ENCODE measurements around the gene HSD17B11.

The HSD17B11 gene

DNA sequence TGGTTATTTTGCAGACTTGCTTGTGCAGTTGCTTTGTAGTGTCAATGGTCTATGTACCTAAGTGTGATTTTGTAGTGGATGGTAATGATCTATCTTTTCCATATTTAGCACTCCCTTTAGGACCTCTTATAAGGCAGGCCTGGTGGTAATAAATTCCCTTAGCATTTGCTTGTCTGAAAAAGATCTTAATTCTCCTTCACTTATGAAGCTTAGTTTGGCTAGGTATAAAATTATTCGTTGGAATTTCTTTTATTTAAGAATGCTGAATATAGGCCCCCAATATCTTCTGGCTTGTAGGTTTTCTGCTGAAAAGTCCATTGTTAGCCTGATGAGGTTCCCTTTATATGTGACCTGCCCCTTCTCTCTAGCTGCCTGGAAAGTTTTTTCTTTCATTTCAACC is 57.7 kb downstream of the HSD17B11 start:
- Histone ChIP-seq H3K27ac (replicated peaks) (no peak overlapping the region), H3K4me3 (replicated peaks; ENCODE audit: insufficient read depth, low read length) (no peak overlapping the region), H3K27me3 (ENCODE audit: insufficient read depth, poor library complexity, severe bottlenecking) (no peaks in the 10 kb centered on the region)
- no peak for DNase-seq (ENCODE audit: low read depth in 1 of 2, low spot score in 1 of 2)
- TF ChIP-seq SPI1 (IDR thresholded peaks at IDR 0.05; ENCODE audit: borderline replicate concordance, low read depth): no peak

DNA sequence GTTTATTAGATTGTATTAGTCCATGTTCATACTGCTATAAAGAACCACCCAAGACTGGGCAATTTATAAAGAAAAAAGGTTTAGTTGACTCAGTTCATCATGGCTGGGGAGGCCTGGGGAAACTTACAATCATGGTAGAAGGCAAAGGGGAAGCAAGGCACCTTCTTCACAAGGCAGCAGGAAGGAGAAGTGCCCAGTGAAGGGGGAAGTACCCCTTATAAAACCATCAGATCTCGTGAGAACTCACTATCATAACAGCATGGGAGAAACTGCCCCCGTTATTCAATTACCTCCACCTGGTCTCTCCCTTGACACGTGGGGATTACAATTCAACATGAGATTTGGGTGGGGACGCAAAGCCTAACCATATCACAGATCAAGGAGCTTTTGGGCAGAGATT is 60.2 kb downstream of the HSD17B11 start:
- Histone ChIP-seq H3K27me3 (ENCODE audit: insufficient read depth, poor library complexity, severe bottlenecking) (no peaks in the 10 kb centered on the region), H3K4me3 (replicated peaks; ENCODE audit: insufficient read depth, low read length) (no peak overlapping the region), H3K27ac (replicated peaks) (0 out of 2 replicates have a peak overlapping the region, but pooled peaks have one; percentile 33)
- TF ChIP-seq POLR2AphosphoS5 (IDR thresholded peaks at IDR 0.05; ENCODE audit: low read depth) (peak; percentile 39; the same call in 1 of the 2 replicates), GABPA (IDR thresholded peaks at IDR 0.05; ENCODE audit: low read depth) (no peak), SPI1 (IDR thresholded peaks at IDR 0.05; ENCODE audit: borderline replicate concordance, low read depth) (peak; percentile 53; the same call in 1 of the 2 replicates)
- TF ChIP-seq, protein P1, sequence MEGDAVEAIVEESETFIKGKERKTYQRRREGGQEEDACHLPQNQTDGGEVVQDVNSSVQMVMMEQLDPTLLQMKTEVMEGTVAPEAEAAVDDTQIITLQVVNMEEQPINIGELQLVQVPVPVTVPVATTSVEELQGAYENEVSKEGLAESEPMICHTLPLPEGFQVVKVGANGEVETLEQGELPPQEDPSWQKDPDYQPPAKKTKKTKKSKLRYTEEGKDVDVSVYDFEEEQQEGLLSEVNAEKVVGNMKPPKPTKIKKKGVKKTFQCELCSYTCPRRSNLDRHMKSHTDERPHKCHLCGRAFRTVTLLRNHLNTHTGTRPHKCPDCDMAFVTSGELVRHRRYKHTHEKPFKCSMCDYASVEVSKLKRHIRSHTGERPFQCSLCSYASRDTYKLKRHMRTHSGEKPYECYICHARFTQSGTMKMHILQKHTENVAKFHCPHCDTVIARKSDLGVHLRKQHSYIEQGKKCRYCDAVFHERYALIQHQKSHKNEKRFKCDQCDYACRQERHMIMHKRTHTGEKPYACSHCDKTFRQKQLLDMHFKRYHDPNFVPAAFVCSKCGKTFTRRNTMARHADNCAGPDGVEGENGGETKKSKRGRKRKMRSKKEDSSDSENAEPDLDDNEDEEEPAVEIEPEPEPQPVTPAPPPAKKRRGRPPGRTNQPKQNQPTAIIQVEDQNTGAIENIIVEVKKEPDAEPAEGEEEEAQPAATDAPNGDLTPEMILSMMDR (IDR thresholded peaks at IDR 0.05; ENCODE audit: insufficient read depth, low read length): no peak
- TF ChIP-seq, protein P2, sequence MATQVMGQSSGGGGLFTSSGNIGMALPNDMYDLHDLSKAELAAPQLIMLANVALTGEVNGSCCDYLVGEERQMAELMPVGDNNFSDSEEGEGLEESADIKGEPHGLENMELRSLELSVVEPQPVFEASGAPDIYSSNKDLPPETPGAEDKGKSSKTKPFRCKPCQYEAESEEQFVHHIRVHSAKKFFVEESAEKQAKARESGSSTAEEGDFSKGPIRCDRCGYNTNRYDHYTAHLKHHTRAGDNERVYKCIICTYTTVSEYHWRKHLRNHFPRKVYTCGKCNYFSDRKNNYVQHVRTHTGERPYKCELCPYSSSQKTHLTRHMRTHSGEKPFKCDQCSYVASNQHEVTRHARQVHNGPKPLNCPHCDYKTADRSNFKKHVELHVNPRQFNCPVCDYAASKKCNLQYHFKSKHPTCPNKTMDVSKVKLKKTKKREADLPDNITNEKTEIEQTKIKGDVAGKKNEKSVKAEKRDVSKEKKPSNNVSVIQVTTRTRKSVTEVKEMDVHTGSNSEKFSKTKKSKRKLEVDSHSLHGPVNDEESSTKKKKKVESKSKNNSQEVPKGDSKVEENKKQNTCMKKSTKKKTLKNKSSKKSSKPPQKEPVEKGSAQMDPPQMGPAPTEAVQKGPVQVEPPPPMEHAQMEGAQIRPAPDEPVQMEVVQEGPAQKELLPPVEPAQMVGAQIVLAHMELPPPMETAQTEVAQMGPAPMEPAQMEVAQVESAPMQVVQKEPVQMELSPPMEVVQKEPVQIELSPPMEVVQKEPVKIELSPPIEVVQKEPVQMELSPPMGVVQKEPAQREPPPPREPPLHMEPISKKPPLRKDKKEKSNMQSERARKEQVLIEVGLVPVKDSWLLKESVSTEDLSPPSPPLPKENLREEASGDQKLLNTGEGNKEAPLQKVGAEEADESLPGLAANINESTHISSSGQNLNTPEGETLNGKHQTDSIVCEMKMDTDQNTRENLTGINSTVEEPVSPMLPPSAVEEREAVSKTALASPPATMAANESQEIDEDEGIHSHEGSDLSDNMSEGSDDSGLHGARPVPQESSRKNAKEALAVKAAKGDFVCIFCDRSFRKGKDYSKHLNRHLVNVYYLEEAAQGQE (IDR thresholded peaks at IDR 0.05; ENCODE audit: insufficient replicate concordance, low read depth): no peak
- peak in 1 of 2 experiments; percentile 52 for DNase-seq (ENCODE audit: low read depth in 1 of 2, low spot score in 1 of 2)

DNA sequence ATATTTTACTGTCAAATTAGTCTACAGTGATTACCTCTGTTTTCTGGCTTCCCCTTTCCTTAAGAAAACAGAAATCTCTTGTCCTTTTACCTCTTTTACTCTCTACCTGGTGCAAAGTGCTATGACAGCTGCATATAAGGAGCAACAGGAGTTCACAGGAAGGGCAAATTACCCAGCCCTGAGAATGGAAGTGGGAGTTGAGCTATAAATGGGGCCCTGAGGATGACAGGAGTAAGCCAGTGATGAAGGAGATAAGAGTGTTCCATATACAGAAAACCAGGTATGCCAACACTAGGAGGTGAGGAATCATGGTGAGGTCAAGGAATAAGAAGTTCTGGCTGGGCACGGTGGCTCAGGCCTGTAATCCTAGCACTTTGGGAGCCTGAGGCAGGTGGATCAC is 63.9 kb downstream of the HSD17B11 start:
- Histone ChIP-seq H3K4me3 (replicated peaks; ENCODE audit: insufficient read depth, low read length) (no peak overlapping the region), H3K27me3 (ENCODE audit: insufficient read depth, poor library complexity, severe bottlenecking) (no peaks in the 10 kb centered on the region), H3K27ac (replicated peaks) (no peak overlapping the region)
- TF ChIP-seq SPI1 (IDR thresholded peaks at IDR 0.05; ENCODE audit: borderline replicate concordance, low read depth) (no peak), POLR2AphosphoS5 (IDR thresholded peaks at IDR 0.05; ENCODE audit: low read depth) (no peak), GABPA (IDR thresholded peaks at IDR 0.05; ENCODE audit: low read depth) (no peak)
- TF ChIP-seq, protein P2 (IDR thresholded peaks at IDR 0.05; ENCODE audit: insufficient replicate concordance, low read depth): no peak
- TF ChIP-seq, protein P1 (IDR thresholded peaks at IDR 0.05; ENCODE audit: insufficient read depth, low read length): no peak
- no peak for DNase-seq (ENCODE audit: low read depth in 1 of 2, low spot score in 1 of 2)

DNA sequence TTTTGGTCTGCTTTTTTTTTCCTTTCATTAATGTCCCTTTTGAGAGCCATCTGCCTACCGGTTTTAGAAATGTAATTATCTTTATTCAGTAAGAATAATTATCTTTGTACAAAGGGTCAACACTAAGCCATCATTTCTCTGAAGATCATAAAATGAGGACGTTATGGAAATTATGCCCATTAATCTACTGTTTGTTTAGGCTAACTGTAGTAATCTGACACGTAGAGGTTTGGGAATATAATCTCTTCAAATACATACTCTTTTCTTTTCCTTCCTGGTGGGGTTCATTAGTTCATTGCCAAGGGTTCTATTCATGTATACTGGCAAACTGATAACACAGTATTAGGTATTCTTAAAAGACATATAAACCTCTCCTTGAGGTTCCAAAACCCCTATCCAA is 64.5 kb downstream of the HSD17B11 start:
- no peak overlapping the region for H3K4me3 ChIP-seq (replicated peaks; ENCODE audit: insufficient read depth, low read length)
- TF ChIP-seq, protein P2 (IDR thresholded peaks at IDR 0.05; ENCODE audit: insufficient replicate concordance, low read depth): no peak
- TF ChIP-seq POLR2AphosphoS5 (IDR thresholded peaks at IDR 0.05; ENCODE audit: low read depth): no peak
- TF ChIP-seq SPI1 (IDR thresholded peaks at IDR 0.05; ENCODE audit: borderline replicate concordance, low read depth): no peak
- TF ChIP-seq, protein P1 (IDR thresholded peaks at IDR 0.05; ENCODE audit: insufficient read depth, low read length): no peak
- no peak for TF ChIP-seq GABPA (IDR thresholded peaks at IDR 0.05; ENCODE audit: low read depth)
- no peaks in the 10 kb centered on the region for H3K27me3 ChIP-seq (ENCODE audit: insufficient read depth, poor library complexity, severe bottlenecking)
- DNase-seq (ENCODE audit: low read depth in 1 of 2, low spot score in 1 of 2): no peak
- no peak overlapping the region for H3K27ac ChIP-seq (replicated peaks)
